HUES48 (cell line): Measurements from ENCODE around the gene SCAF11.

Experiments used
- H3K27ac ChIP-seq: one replicate; pipeline ENCODE4 v1.7.0; 2013; ENCODE audit warnings: low read depth, low read length, inconsistent platforms
- H3K27me3 ChIP-seq: 2 replicates; pipeline ENCODE4 v1.6.1; 2013; ENCODE audit warnings: mild to moderate bottlenecking, low read length; ENCODE audit not compliant: control insufficient read depth, insufficient read depth
- H3K36me3 ChIP-seq: 2 replicates; pipeline ENCODE4 v1.6.1; 2013; ENCODE audit warnings: low read length; ENCODE audit not compliant: control insufficient read depth, insufficient read depth
- H3K4me1 ChIP-seq: 2 replicates; pipeline ENCODE4 v1.6.1; 2013; ENCODE audit warnings: mild to moderate bottlenecking, low read length; ENCODE audit not compliant: control insufficient read depth, insufficient read depth
- H3K4me3 ChIP-seq: 2 replicates; pipeline ENCODE4 v1.5.1; 2013; ENCODE audit warnings: mild to moderate bottlenecking, low read depth, low read length
- H3K9ac ChIP-seq: 2 replicates; pipeline ENCODE4 v1.6.1; 2013; ENCODE audit warnings: mild to moderate bottlenecking, low read depth, low read length, moderate library complexity
- H3K9me3 ChIP-seq: 2 replicates; pipeline ENCODE4 v1.6.1; 2013; ENCODE audit warnings: low read length; ENCODE audit not compliant: control insufficient read depth, insufficient read depth

Gene SCAF11

DNA sequence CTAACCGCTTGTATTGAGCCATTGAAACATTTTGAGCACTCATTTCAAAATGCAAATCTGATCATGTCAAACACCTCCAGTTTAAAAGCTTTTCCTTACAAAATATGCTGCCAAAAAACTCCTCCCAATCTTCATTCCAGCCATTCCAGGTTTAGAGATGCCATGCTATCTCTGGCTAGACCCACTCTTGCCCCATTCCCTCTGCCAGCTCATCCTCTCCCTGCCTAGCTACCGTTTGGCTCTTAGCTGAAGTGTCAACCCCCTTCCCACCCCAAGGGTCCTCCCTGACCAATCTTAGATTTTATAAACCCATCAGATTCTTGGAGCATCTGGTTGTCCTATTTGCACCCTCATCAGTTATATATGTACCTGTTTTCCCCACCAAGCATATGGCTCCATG lies 75.0 kb downstream of the SCAF11 start:
- Histone ChIP-seq H3K27ac (no peak overlapping the region), H3K4me1 (no peaks in the 10 kb centered on the region), H3K4me3 (no peak overlapping the region), H3K9me3 (no peaks in the 10 kb centered on the region), H3K36me3 (peaks cover 5% of the 10 kb centered on the region), H3K27me3 (no peaks in the 10 kb centered on the region), H3K9ac (no peak overlapping the region)

DNA sequence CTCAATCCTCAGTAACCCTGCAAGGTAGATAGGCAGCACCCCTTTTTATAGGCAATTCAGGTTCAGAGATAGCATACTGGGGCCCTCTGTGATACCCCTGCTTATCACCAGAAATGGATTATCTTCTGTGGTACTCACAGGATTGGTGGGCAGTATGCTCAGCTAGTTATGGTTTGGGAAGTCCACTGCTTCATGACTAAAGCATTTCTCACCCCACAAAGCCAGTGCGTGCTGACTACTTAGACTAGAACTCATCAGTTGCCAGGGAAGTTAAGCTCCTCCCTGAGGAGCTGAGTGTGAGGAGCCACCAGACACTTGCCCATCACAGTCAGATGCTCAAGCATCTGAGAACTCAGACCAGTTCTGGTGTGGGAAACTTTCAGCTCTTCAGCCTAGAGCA lies 76.3 kb downstream of the SCAF11 start:
- H3K27ac ChIP-seq, result no peak overlapping the region
- peaks cover 5% of the 10 kb centered on the region for H3K36me3 ChIP-seq
- H3K4me1 ChIP-seq, result no peaks in the 10 kb centered on the region
- no peaks in the 10 kb centered on the region for H3K9me3 ChIP-seq
- H3K4me3 ChIP-seq, result no peak overlapping the region
- no peak overlapping the region for H3K9ac ChIP-seq
- H3K27me3 ChIP-seq, result no peaks in the 10 kb centered on the region

DNA sequence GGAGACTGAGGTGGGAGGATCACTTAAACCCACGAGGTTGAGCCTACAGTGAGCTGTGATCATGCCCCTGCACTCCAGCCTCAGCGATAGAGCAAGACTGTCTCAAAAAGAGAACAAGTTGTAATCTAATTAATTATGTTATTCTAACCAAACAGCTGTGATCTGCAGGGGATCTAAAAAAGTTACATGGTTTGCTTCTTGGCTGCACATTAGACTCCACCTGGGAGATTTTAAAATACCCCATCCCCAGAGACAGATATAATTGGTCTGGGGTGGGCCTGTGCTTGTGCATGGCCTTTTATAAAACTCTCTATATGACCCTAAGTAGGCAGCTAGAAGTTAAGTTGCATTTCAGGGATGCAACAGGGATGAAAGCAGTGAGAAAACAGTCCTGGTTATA lies 76.7 kb downstream of the SCAF11 start:
- no peaks in the 10 kb centered on the region for H3K9me3 ChIP-seq
- no peak overlapping the region for H3K4me3 ChIP-seq
- H3K27ac ChIP-seq, result no peak overlapping the region
- no peaks in the 10 kb centered on the region for H3K27me3 ChIP-seq
- no peaks in the 10 kb centered on the region for H3K4me1 ChIP-seq
- H3K9ac ChIP-seq, result no peak overlapping the region
- H3K36me3 ChIP-seq, result peaks cover 3% of the 10 kb centered on the region

DNA sequence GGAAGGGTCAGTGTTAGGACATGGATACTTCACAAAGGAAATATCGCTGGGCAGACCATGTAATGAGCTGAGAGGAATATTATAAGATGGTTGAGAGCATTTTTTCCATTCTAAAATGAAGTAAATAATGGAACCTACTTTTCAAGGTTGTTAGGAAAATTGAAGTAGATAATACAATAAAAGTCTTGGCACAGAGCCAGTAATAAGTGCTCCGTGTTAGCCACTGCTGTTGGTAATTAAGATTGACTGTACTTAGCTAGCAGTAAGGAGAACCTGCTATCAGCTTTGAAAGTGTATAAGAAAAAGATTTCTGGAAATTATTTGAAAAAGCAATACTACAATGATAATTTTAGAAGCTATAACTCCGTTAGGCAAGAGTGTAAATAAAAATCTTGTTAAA lies 77.6 kb downstream of the SCAF11 start:
- peaks cover 11% of the 10 kb centered on the region for H3K36me3 ChIP-seq
- no peaks in the 10 kb centered on the region for H3K9me3 ChIP-seq
- H3K4me3 ChIP-seq, result no peak overlapping the region
- no peak overlapping the region for H3K9ac ChIP-seq
- H3K27ac ChIP-seq, result no peak overlapping the region
- H3K27me3 ChIP-seq, result no peaks in the 10 kb centered on the region
- H3K4me1 ChIP-seq, result no peaks in the 10 kb centered on the region

DNA sequence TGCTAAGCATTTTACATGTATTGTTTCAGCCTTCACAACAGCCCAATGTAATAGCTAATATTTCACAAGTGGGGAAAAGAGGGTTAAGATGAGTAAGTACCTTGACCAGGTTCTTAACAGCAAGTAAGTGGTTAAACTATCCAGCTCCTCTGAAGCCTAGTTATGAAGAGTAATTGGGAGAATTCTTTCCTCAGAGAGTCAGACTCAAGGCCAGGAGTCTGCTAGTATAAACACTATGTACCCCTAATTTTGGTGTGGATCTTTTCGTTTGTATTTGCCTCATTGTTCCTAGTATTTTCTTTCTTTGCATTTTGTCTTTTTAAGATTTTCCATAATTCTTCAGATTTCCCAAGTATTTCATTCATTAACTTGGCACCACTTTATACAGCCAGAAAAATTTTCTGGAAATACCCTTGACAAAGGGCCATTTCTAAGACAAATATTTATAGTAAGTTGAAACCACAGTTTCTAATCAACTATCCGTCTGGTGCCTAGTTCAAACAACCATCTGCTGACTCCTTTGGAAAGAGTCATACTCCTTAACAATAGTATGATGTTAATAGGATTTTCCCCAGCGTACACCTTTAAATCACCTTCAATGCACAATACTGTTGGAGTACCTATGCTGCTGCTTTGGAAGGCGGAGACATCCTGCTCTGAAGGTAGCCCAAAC lies 81.2 kb downstream of the SCAF11 start:
- no peaks in the 10 kb centered on the region for H3K27me3 ChIP-seq
- no peak overlapping the region for H3K9ac ChIP-seq
- H3K27ac ChIP-seq, result no peak overlapping the region
- H3K9me3 ChIP-seq, result no peaks in the 10 kb centered on the region
- H3K4me1 ChIP-seq, result no peaks in the 10 kb centered on the region
- peaks cover 41% of the 10 kb centered on the region for H3K36me3 ChIP-seq
- H3K4me3 ChIP-seq, result no peak overlapping the region

DNA sequence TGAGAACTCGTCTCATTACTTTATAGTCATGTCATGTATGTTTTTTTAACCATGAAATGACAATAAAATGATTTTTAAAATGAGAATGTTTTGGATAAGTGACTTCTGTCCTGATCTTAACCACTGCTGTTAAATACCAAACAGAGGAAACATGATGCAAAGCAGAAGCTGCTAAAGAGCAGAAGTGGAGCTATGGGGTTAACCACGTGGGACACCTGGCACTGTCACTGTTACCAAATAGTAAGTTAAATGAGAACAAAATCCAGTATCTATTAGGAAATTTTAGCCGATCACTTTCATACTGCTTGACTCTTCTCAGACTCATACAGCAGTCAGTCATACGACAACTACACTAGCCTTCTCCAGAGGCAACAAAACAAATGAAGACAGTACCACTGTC lies 82.4 kb downstream of the SCAF11 start:
- H3K36me3 ChIP-seq, result peaks cover 46% of the 10 kb centered on the region
- H3K4me3 ChIP-seq, result no peak overlapping the region
- H3K4me1 ChIP-seq, result no peaks in the 10 kb centered on the region
- no peak overlapping the region for H3K9ac ChIP-seq
- H3K9me3 ChIP-seq, result no peaks in the 10 kb centered on the region
- no peaks in the 10 kb centered on the region for H3K27me3 ChIP-seq
- no peak overlapping the region for H3K27ac ChIP-seq

DNA sequence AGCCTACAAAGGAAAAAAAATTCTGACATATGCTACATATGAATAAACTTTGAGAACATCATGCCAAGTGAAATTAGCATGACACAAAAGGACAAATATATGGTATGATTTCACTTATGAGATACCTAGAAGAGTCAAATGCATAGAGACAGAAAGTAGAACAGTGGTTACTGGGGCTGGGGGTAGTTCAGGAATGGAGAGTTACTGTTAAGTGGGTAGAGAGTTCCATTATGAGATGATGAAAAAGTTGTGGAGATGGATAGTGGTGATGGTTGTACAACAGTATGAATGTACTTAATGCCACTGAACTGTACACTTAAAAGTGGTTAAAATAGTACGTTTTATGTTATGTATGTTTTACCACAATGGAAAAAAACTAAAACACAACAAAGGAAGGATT lies 92.3 kb downstream of the SCAF11 start:
- Histone ChIP-seq H3K36me3 (peaks cover 58% of the 10 kb centered on the region), H3K27ac (no peak overlapping the region), H3K4me3 (no peak overlapping the region), H3K9ac (no peak overlapping the region), H3K4me1 (no peaks in the 10 kb centered on the region), H3K27me3 (no peaks in the 10 kb centered on the region), H3K9me3 (no peaks in the 10 kb centered on the region)

DNA sequence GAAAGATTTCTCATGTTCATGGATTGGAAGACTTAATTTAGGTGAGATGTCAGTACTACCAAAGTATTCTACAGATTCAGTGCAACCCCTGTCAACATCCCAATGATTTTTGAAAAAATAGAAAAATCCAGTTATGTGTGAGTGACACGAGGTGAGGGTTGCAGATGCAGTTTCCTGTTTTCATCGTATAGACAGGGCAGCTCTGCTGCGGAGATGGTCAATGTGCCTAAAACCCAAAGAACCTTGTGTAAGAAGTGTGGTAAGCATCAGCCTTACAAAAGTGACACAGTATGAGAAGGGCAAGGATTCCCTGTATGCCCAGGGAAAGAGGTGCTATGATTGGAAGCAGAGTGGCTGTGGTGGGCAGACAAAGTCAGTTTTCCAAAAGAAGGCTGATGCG lies 94.4 kb downstream of the SCAF11 start:
- H3K9me3 ChIP-seq, result no peaks in the 10 kb centered on the region
- H3K27me3 ChIP-seq, result no peaks in the 10 kb centered on the region
- no peak overlapping the region for H3K27ac ChIP-seq
- no peak overlapping the region for H3K9ac ChIP-seq
- H3K36me3 ChIP-seq, result peaks cover 75% of the 10 kb centered on the region
- H3K4me1 ChIP-seq, result no peaks in the 10 kb centered on the region
- H3K4me3 ChIP-seq, result no peak overlapping the region

DNA sequence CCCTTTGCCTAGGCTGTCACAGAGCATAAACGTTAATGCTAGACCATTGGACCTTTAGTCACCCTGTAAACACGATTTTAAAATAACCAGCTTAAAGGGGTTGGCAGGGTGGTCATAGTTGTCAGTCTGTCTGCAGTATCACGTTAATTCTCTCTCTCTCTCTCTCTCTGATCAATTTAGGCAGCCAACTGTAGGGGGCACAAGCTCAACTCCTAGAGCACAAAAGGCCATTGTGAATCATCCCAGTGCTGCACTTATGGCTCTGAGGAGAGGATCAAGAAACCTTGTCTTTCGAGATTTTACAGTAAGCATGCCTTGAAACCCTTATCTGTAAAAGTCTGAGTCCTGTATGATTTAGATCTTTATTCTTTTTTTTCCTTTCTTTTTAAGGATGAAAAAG lies 97.1 kb downstream of the SCAF11 start:
- no peaks in the 10 kb centered on the region for H3K4me1 ChIP-seq
- no peaks in the 10 kb centered on the region for H3K27me3 ChIP-seq
- no peaks in the 10 kb centered on the region for H3K9me3 ChIP-seq
- no peak overlapping the region for H3K9ac ChIP-seq
- H3K4me3 ChIP-seq, result no peak overlapping the region
- H3K27ac ChIP-seq, result no peak overlapping the region
- peaks cover 66% of the 10 kb centered on the region for H3K36me3 ChIP-seq

DNA sequence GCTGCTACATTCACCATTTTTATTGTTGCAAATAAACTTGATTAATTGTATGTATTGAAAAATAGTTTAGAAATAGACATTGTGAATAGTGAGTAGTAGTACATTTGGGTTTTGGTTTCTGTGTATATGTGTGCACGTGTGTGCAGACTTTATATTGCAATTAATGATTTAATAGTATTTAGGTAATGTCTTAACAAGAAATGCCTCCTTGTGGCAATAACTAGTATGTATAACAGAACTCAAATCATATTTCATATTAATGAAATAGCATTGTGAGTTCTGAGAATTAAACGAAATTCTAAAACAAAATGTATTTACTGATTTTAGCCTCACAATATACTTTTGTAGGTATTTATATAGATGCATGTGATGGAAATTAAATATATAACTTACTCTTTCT lies 100.1 kb downstream of the SCAF11 start:
- Histone ChIP-seq H3K36me3 (peaks cover 49% of the 10 kb centered on the region), H3K9me3 (no peaks in the 10 kb centered on the region), H3K27ac (no peak overlapping the region)

DNA sequence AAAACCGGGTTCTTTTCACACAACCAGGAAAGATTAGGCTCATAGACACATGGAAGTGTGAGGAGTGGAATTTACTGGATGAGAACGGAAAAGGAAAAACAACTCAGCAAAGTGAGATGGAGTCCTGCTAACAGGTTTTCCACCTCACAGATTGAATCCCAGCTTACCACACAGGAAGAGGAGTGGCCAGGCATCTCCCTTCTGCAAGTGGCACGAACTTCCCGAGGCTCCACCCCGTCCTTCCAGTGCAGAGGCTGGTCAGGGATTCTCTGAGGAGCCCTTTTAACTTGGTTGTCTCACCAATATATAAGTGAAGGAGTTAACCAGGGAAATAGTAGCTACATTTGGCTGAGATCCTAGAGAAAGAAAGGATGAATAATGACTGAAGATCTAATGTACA lies 102.8 kb downstream of the SCAF11 start:
- Histone ChIP-seq H3K27ac (no peak overlapping the region), H3K27me3 (no peaks in the 10 kb centered on the region), H3K4me3 (no peak overlapping the region), H3K9me3 (no peaks in the 10 kb centered on the region), H3K4me1 (peaks cover 8% of the 10 kb centered on the region), H3K9ac (no peak overlapping the region), H3K36me3 (peaks cover 36% of the 10 kb centered on the region)

More for the DNA sequence above, 100.1 kb downstream of the SCAF11 start:
- Histone ChIP-seq H3K4me3 (no peak overlapping the region), H3K27me3 (no peaks in the 10 kb centered on the region), H3K4me1 (peaks cover 6% of the 10 kb centered on the region; the same call in 1 of the 2 replicates), H3K9ac (no peak overlapping the region)
